Caco-2 (cell line): ENCODE data around the gene IL1RAPL2. TPM values are rescaled to one million over a fixed set of nuclear protein-coding genes. Genes with fewer than 3 reads are reported as not detected.

Source experiments
- BruUV-seq: library from RNA; stranded (reverse); fragments of 400-500 nt; replicated peaks from 2 replicates; lab custom pipeline; 2021; lab: Mats Ljungman, UMichigan
- CTCF ChIA-PET: fragments of 300-600 bp; sonication (Branson Sonifier 250); formaldehyde crosslinking; loops from one replicate; lab custom pipeline; 2022; ENCODE audit warnings: antibody characterized with exemption; lab: Charles Lee
- POLR2A ChIA-PET: fragments of 300-600 bp; sonication (Branson Sonifier 250); formaldehyde crosslinking; loops from one replicate; lab custom pipeline; 2022; ENCODE audit warnings: antibody characterized with exemption; lab: Charles Lee
- DNase-seq, 2 experiments: peaks; one replicate each; pipeline versions ENCODE4 v3.0.0 to v3.0.0-alpha.2; 2020 to 2022
- H3K27me3 ChIP-seq: replicated peaks from 2 replicates; pipeline ENCODE4 v1.6.0; 2011; ENCODE audit warnings: low read length; ENCODE audit not compliant: control insufficient read depth, insufficient read depth
- H3K36me3 ChIP-seq: 2 replicates; pipeline ENCODE4 v1.5.1; 2011; ENCODE audit warnings: low read length; ENCODE audit not compliant: control insufficient read depth, insufficient read depth
- H3K4me1 ChIP-seq: fragments of 250-450 bp; sonication (Bioruptor Pico); 2 replicates; pipeline ENCODE4 v1.5.1; 2020; ENCODE audit warnings: mild to moderate bottlenecking
- H3K4me3 ChIP-seq: 2 replicates; pipeline ENCODE4 v1.5.1; 2011; ENCODE audit warnings: low read depth, mild to moderate bottlenecking, control low read depth, low read length
- H3K9me3 ChIP-seq: fragments of 250-450 bp; sonication (Bioruptor Pico); 2 replicates; pipeline ENCODE4 v1.5.1; 2020; ENCODE audit warnings: mild to moderate bottlenecking, moderate library complexity
- H3K27ac Mint-ChIP-seq: one replicate; pipeline ENCODE4 v1.8.0; 2022; ENCODE audit warnings: mixed read lengths; ENCODE audit not compliant: unreplicated experiment
- H3K27me3 Mint-ChIP-seq: one replicate; pipeline ENCODE4 v1.8.0; 2022; ENCODE audit warnings: mixed read lengths; ENCODE audit not compliant: insufficient read depth, unreplicated experiment
- H3K36me3 Mint-ChIP-seq: one replicate; pipeline ENCODE4 v1.8.0; 2022; ENCODE audit warnings: mild to moderate bottlenecking, mixed read lengths; ENCODE audit not compliant: insufficient read depth, unreplicated experiment
- H3K4me1 Mint-ChIP-seq: one replicate; pipeline ENCODE4 v1.8.0; 2022; ENCODE audit warnings: low read depth, mixed read lengths; ENCODE audit not compliant: unreplicated experiment
- H3K4me3 Mint-ChIP-seq: one replicate; pipeline ENCODE4 v1.8.0; 2022; ENCODE audit warnings: mild to moderate bottlenecking, moderate library complexity, mixed read lengths; ENCODE audit not compliant: unreplicated experiment
- H3K9me3 Mint-ChIP-seq: one replicate; pipeline ENCODE4 v1.8.0; 2022; ENCODE audit warnings: mixed read lengths; ENCODE audit not compliant: unreplicated experiment
- intact Hi-C: fragments of 100-400 bp; cut with micrococcal nuclease; formaldehyde crosslinking; loops from one replicate; pipeline ENCODE4 v1.10.0; 2022; ENCODE audit not compliant: unreplicated experiment
- total RNA-seq: library from RNA; stranded (reverse); gene quantifications from 2 replicates; pipeline ENCODE4 v1.2.3, GENCODE V29; 2022
- TF ChIP-seq, protein P1 (sequence below), 2 experiments: fragments of 200-600 bp in 1 of 2; IDR thresholded peaks; 1 replicate in 1 of 2; 2 replicates in 1 of 2; pipeline versions ENCODE4 v1.5.1 to v1.8.0; 2011 to 2022; ENCODE audit warnings: antibody characterized with exemption in 1 of 2, control low read depth in 1 of 2, inconsistent platforms in 1 of 2, low read depth in 1 of 2, low read length in 1 of 2, mild to moderate bottlenecking in 1 of 2, moderate library complexity in 1 of 2; ENCODE audit not compliant: insufficient read depth in 1 of 2, severe bottlenecking in 1 of 2, unreplicated experiment in 1 of 2

Gene IL1RAPL2
- total RNA-seq, 1 experiment from 2014 or later: not detected

DNA sequence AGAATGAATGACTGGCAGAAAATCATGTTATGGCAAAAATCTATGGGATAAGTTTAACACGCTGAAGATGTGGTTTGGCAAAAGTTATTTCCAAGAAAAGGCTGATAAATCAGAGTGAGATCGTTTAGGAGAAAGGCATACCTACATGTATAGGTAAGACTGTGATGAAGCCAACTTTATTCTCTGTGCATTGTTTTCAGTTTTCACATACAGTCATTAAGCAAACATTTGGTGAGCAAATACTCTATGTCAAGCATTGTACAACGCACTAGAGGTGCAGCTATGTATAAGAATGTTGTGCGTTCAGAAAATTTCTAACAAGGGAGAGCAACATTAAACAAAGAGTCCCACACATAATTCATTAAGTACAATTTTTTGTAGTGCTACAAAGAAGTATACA lies 532.8 kb downstream of the IL1RAPL2 start:
- Mint-ChIP-seq H3K27me3 (peaks cover 7% of the 10 kb centered on the region), H3K4me3 (no peak overlapping the region), H3K27ac (no peak overlapping the region), H3K4me1 (no peaks in the 10 kb centered on the region), H3K36me3 (no peaks in the 10 kb centered on the region), H3K9me3 (no peaks in the 10 kb centered on the region)
- BruUV-seq: no TSS peak
- TF ChIP-seq, protein P1, sequence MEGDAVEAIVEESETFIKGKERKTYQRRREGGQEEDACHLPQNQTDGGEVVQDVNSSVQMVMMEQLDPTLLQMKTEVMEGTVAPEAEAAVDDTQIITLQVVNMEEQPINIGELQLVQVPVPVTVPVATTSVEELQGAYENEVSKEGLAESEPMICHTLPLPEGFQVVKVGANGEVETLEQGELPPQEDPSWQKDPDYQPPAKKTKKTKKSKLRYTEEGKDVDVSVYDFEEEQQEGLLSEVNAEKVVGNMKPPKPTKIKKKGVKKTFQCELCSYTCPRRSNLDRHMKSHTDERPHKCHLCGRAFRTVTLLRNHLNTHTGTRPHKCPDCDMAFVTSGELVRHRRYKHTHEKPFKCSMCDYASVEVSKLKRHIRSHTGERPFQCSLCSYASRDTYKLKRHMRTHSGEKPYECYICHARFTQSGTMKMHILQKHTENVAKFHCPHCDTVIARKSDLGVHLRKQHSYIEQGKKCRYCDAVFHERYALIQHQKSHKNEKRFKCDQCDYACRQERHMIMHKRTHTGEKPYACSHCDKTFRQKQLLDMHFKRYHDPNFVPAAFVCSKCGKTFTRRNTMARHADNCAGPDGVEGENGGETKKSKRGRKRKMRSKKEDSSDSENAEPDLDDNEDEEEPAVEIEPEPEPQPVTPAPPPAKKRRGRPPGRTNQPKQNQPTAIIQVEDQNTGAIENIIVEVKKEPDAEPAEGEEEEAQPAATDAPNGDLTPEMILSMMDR (IDR thresholded peaks at IDR 0.05; ENCODE audit: insufficient read depth in 1 of 2, low read depth in 1 of 2, low read length in 1 of 2, severe bottlenecking in 1 of 2, unreplicated experiment in 1 of 2): no peak
- CTCF ChIA-PET: no interaction called here
- POLR2A ChIA-PET: no interaction called here
- DNase-seq: no peak
- H3K4me3 ChIP-seq: no peak overlapping the region
- H3K4me1 ChIP-seq: no peaks in the 10 kb centered on the region
- H3K27me3 ChIP-seq: no peaks in the 10 kb centered on the region
- H3K9me3 ChIP-seq: no peaks in the 10 kb centered on the region
- intact Hi-C loops: no loop called here
- no peaks in the 10 kb centered on the region for H3K36me3 ChIP-seq

DNA sequence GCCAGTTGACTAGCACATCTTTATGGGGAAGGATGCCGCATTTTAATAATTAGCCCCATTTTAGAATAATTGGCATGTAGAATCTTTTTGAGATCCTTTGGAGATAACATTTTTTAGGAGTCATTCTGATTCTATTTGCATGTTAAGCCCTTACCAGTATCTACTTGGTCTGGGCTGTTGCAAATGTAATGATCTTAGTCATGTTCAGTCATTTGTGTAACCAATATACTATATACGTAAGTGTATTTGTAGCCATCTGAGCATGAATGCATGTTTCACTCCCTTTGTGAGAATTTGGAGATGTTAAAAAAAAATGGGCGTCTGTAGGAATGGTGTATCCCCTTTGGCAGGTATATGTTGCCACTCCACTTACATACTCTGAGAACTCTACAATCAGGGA lies 535.4 kb downstream of the IL1RAPL2 start:
- no peak overlapping the region for H3K4me3 Mint-ChIP-seq
- Histone ChIP-seq H3K36me3 (no peaks in the 10 kb centered on the region), H3K9me3 (no peaks in the 10 kb centered on the region), H3K27me3 (no peaks in the 10 kb centered on the region), H3K4me3 (no peak overlapping the region), H3K4me1 (no peaks in the 10 kb centered on the region)
- H3K27me3 Mint-ChIP-seq: peaks cover 7% of the 10 kb centered on the region
- H3K27ac Mint-ChIP-seq: no peak overlapping the region
- no TSS peak for BruUV-seq
- intact Hi-C loops: no loop called here
- POLR2A ChIA-PET: no interaction called here
- no peaks in the 10 kb centered on the region for H3K9me3 Mint-ChIP-seq
- no peak for DNase-seq
- H3K36me3 Mint-ChIP-seq: no peaks in the 10 kb centered on the region
- CTCF ChIA-PET: no interaction called here
- TF ChIP-seq, protein P1 (IDR thresholded peaks at IDR 0.05; ENCODE audit: insufficient read depth in 1 of 2, low read depth in 1 of 2, low read length in 1 of 2, severe bottlenecking in 1 of 2, unreplicated experiment in 1 of 2): no peak
- H3K4me1 Mint-ChIP-seq: no peaks in the 10 kb centered on the region

DNA sequence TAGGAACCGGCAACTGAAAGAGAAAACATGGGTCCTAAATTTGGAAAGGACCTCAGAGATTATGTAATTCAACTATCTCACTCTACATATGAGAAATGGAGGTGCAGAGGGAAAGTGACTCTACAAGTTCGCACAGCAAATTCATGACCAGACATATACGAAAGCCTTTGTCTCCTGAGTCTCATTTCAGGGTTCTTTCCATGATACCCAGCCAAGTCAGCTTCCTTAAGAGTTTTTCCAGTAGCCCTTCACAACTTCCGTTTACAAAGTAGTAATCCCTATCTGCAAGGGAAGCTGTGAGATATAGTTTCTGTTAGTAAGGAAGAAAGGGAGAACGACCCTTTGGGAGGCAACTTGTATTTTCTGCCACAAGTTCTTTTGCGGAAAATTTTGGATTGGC lies 543.9 kb downstream of the IL1RAPL2 start:
- Mint-ChIP-seq H3K4me3 (no peak overlapping the region), H3K9me3 (no peaks in the 10 kb centered on the region), H3K4me1 (no peaks in the 10 kb centered on the region), H3K27ac (no peak overlapping the region), H3K36me3 (no peaks in the 10 kb centered on the region), H3K27me3 (no peaks in the 10 kb centered on the region)
- H3K9me3 ChIP-seq: no peaks in the 10 kb centered on the region
- no peaks in the 10 kb centered on the region for H3K4me1 ChIP-seq
- DNase-seq: no peak
- ChIA-PET POLR2A (no interaction called here), CTCF (no interaction called here)
- no peak overlapping the region for H3K4me3 ChIP-seq
- no peaks in the 10 kb centered on the region for H3K36me3 ChIP-seq
- TF ChIP-seq, protein P1 (IDR thresholded peaks at IDR 0.05; ENCODE audit: insufficient read depth in 1 of 2, low read depth in 1 of 2, low read length in 1 of 2, severe bottlenecking in 1 of 2, unreplicated experiment in 1 of 2): no peak
- H3K27me3 ChIP-seq: no peaks in the 10 kb centered on the region
- intact Hi-C loops: no loop called here
- BruUV-seq: no TSS peak
